OCI-LY1 (cell line): ENCODE data around the gene RANBP10.
"Not testable (repeated sequence)": the region's sequence is repeated elsewhere in the genome, so short reads cannot be mapped to it uniquely, and the experiment has no call there.

Experiments used
- H2AFZ ChIP-seq: fragments of 200-600 bp; sonication (generic), shearing (Covaris generic); 2 replicates; pipeline ENCODE4 v1.6.0; 2014; ENCODE audit warnings: antibody characterized with exemption, mild to moderate bottlenecking, low read length
- H3F3A ChIP-seq: fragments of 200-600 bp; sonication (generic), shearing (Covaris generic); 2 replicates; pipeline ENCODE4 v1.6.0; 2014; ENCODE audit warnings: mild to moderate bottlenecking, antibody characterized with exemption, low read length, moderate library complexity; ENCODE audit not compliant: insufficient read depth
- H3K27ac ChIP-seq: fragments of 200-600 bp; sonication (generic); 2 replicates; pipeline ENCODE4 v1.5.1; 2014; ENCODE audit warnings: low read length, mixed run types, mild to moderate bottlenecking, low read depth; ENCODE audit not compliant: poor library complexity, severe bottlenecking
- H3K27me3 ChIP-seq: fragments of 200-600 bp; sonication (generic); 2 replicates; pipeline ENCODE4 v1.6.0; 2014; ENCODE audit warnings: antibody characterized with exemption, mild to moderate bottlenecking, low read length, moderate library complexity; ENCODE audit not compliant: insufficient read depth
- H3K36me3 ChIP-seq: fragments of 200-600 bp; sonication (generic); 2 replicates; pipeline ENCODE4 v1.6.1; 2014; ENCODE audit warnings: mild to moderate bottlenecking, antibody characterized with exemption, low read length, moderate library complexity, mixed read lengths; ENCODE audit not compliant: insufficient read depth
- H3K4me1 ChIP-seq: fragments of 200-600 bp; sonication (generic); 2 replicates; pipeline ENCODE4 v1.5.1; 2014; ENCODE audit warnings: mild to moderate bottlenecking, low read length, moderate library complexity; ENCODE audit not compliant: insufficient read depth, severe bottlenecking
- H3K4me2 ChIP-seq: fragments of 200-600 bp; sonication (generic), shearing (Covaris generic); 2 replicates; pipeline ENCODE4 v1.6.1; 2014; ENCODE audit warnings: low read length
- H3K4me3 ChIP-seq: fragments of 200-600 bp; sonication (generic); 2 replicates; pipeline ENCODE4 v1.5.1; 2014; ENCODE audit warnings: low read length, low read depth, mild to moderate bottlenecking, mixed read lengths; ENCODE audit not compliant: poor library complexity, severe bottlenecking
- H3K79me2 ChIP-seq: fragments of 200-600 bp; shearing (Covaris generic); 2 replicates; pipeline ENCODE4 v1.6.1; 2016; ENCODE audit warnings: mixed run types, low read length, mixed read lengths; ENCODE audit not compliant: insufficient read depth
- H3K9ac ChIP-seq: fragments of 200-600 bp; sonication (generic), shearing (Covaris generic); 2 replicates; pipeline ENCODE4 v1.6.1; 2014; ENCODE audit warnings: mild to moderate bottlenecking, low read length, mixed read lengths
- H3K9me2 ChIP-seq: fragments of 200-600 bp; sonication (generic), shearing (Covaris generic); 2 replicates; pipeline ENCODE4 v1.6.1; 2014; ENCODE audit warnings: low read depth, mild to moderate bottlenecking, low read length, mixed read lengths
- H3K9me3 ChIP-seq: fragments of 200-600 bp; shearing (Covaris generic); 2 replicates; pipeline ENCODE4 v1.6.1; 2014; ENCODE audit warnings: low read length, mixed read lengths
- H4K20me1 ChIP-seq: fragments of 200-600 bp; sonication (generic), shearing (Covaris generic); 2 replicates; pipeline ENCODE4 v1.6.0; 2016; ENCODE audit warnings: mild to moderate bottlenecking, low read length; ENCODE audit not compliant: insufficient read depth
- CTCF ChIP-seq: fragments of 200-600 bp; sonication (generic), shearing (Covaris generic); IDR thresholded peaks from 2 replicates; pipeline ENCODE4 v1.5.1; 2017; ENCODE audit warnings: mild to moderate bottlenecking, antibody characterized with exemption, low read length, moderate library complexity, mixed read lengths
- EZH2 ChIP-seq: fragments of 200-600 bp; sonication (generic), shearing (Covaris generic); IDR thresholded peaks from 2 replicates; pipeline ENCODE4 v1.8.0; 2017; ENCODE audit warnings: borderline replicate concordance, mixed run types, mild to moderate bottlenecking, antibody characterized with exemption, low read length, moderate library complexity, mixed read lengths

RANBP10 gene

GRCh38 chr16:67758966-67759365 lies 47.4 kb downstream of the RANBP10 start:
- no peaks in the 10 kb centered on the region for H3F3A ChIP-seq
- no peaks in the 10 kb centered on the region for H3K79me2 ChIP-seq
- H3K27me3 ChIP-seq, result no peaks in the 10 kb centered on the region
- TF ChIP-seq CTCF, result no peak
- TF ChIP-seq EZH2, result no peak
- H4K20me1 ChIP-seq, result no peaks in the 10 kb centered on the region
- no peak overlapping the region for H3K4me3 ChIP-seq
- H3K4me1 ChIP-seq, result peaks cover 16% of the 10 kb centered on the region
- no peaks in the 10 kb centered on the region for H3K9me3 ChIP-seq
- no peaks in the 10 kb centered on the region; the same call in 1 of the 2 replicates for H3K36me3 ChIP-seq
- H3K27ac ChIP-seq, result no peak overlapping the region
- no peak overlapping the region for H3K9ac ChIP-seq
- no peaks in the 10 kb centered on the region for H3K9me2 ChIP-seq
- H2AFZ ChIP-seq, result no peak overlapping the region
- H3K4me2 ChIP-seq, result no peak overlapping the region

- no peaks in the 10 kb centered on the region; the same call in 1 of the 2 replicates for H3K36me3 ChIP-seq
These were observed 48.4 kb downstream of the RANBP10 start for GRCh38 chr16:67758006-67758405.

GRCh38 chr16:67752641-67753040 lies 53.7 kb downstream of the RANBP10 start:
- no peak overlapping the region for H3K9ac ChIP-seq
- H3K9me3 ChIP-seq, result no peaks in the 10 kb centered on the region
- H3K9me2 ChIP-seq, result no peaks in the 10 kb centered on the region
- H3K4me2 ChIP-seq, result no peak overlapping the region
- no peak overlapping the region for H3K4me3 ChIP-seq
- no peaks in the 10 kb centered on the region for H3K79me2 ChIP-seq
- H3K4me1 ChIP-seq, result peaks cover 28% of the 10 kb centered on the region
- H3K27ac ChIP-seq, result no peak overlapping the region
- H3F3A ChIP-seq, result no peaks in the 10 kb centered on the region
- no peaks in the 10 kb centered on the region for H4K20me1 ChIP-seq
- H3K27me3 ChIP-seq, result no peaks in the 10 kb centered on the region
- no peak for TF ChIP-seq EZH2
- TF ChIP-seq CTCF, result no peak
- H2AFZ ChIP-seq, result no peak overlapping the region
- no peaks in the 10 kb centered on the region; the same call in 1 of the 2 replicates for H3K36me3 ChIP-seq

More at GRCh38 chr16:67758006-67758405, 48.4 kb downstream of the RANBP10 start:
- Histone ChIP-seq H3K9ac (no peak overlapping the region), H3F3A (no peaks in the 10 kb centered on the region), H3K4me1 (peaks cover 16% of the 10 kb centered on the region), H3K9me2 (no peaks in the 10 kb centered on the region), H3K79me2 (no peaks in the 10 kb centered on the region), H3K27ac (no peak overlapping the region), H3K4me2 (no peak overlapping the region), H3K27me3 (no peaks in the 10 kb centered on the region), H3K9me3 (no peaks in the 10 kb centered on the region), H3K4me3 (no peak overlapping the region), H2AFZ (no peak overlapping the region), H4K20me1 (no peaks in the 10 kb centered on the region)
- no peak for TF ChIP-seq EZH2
- no peak for TF ChIP-seq CTCF

GRCh38 chr16:67751331-67751730 lies 55.0 kb downstream of the RANBP10 start:
- not testable (repeated sequence) for H3K4me2 ChIP-seq, H2AFZ ChIP-seq, H3K4me3 ChIP-seq, H3K79me2 ChIP-seq, H3F3A ChIP-seq, H4K20me1 ChIP-seq, H3K9me2 ChIP-seq, H3K9ac ChIP-seq, H3K27me3 ChIP-seq, H3K9me3 ChIP-seq, H3K36me3 ChIP-seq, H3K27ac ChIP-seq
- peaks cover 28% of the 10 kb centered on the region for H3K4me1 ChIP-seq
